ENCODE results near the gene CNTNAP2. TPM values are rescaled to one million over a fixed set of nuclear protein-coding genes. Genes with fewer than 3 reads are reported as not detected.

Gene CNTNAP2
- total and polyA plus RNA-seq, 2 experiments from 2014 or later = not detected

DNA sequence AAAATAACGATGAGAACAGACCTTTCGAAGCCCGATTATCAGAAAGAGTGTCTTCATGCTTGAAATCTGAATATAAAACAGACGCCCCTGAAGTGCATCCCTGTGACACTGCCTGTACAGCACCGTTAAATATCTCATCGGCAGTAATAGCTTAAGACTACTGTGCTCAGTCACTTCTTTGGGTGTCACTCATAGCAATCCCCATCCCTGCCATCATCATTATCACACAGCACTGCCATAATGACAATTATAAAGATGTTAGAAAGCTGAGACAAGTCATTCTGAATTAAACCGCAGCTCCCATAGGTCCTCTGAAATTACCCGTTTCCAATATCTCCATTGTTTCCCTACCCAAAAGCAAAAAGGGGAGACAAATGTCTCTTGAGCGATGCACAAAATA, 1906.2 kb downstream of the CNTNAP2 start:
- Histone ChIP-seq H3K9me2 (ENCODE audit: insufficient read depth) (no peaks in the 10 kb centered on the region), H3K79me2 (ENCODE audit: insufficient read depth) (no peaks in the 10 kb centered on the region), H3K27ac (no peak overlapping the region), H4K20me1 (ENCODE audit: insufficient read depth) (no peaks in the 10 kb centered on the region), H3K27me3 (replicated peaks; ENCODE audit: insufficient read depth) (no peaks in the 10 kb centered on the region), H3K36me3 (ENCODE audit: low read depth) (no peaks in the 10 kb centered on the region), H2AFZ (no peak overlapping the region), H3F3A (ENCODE audit: insufficient read depth) (no peaks in the 10 kb centered on the region), H3K4me1 (ENCODE audit: insufficient read depth) (no peaks in the 10 kb centered on the region), H3K4me2 (ENCODE audit: unreplicated experiment) (no peak overlapping the region), H3K9me3 (ENCODE audit: low read depth) (no peaks in the 10 kb centered on the region), H3K4me3 (no peak overlapping the region), H3K9ac (no peak overlapping the region)
- WGBS, 2 experiments (ENCODE audit: low coverage in 1 of 2, low lambda C conversion rate in 2 of 2, missing lambda C conversion rate in 2 of 2) = 39 to 44% methylated on average over 9 of the region's 9 CpGs
- DNase-seq = no peak
- in situ Hi-C loops (cut with MboI) = no loop called here
- TF ChIP-seq EZH2phosphoT487 (IDR thresholded peaks at IDR 0.05; ENCODE audit: insufficient read depth, low read depth) (no peak), EZH2 (IDR thresholded peaks at IDR 0.05; ENCODE audit: insufficient read depth, poor library complexity, severe bottlenecking) (no peak)

- H2AFZ ChIP-seq = no peak overlapping the region
- no peaks in the 10 kb centered on the region for H3K9me2 ChIP-seq (ENCODE audit: insufficient read depth)
- H3K36me3 ChIP-seq (ENCODE audit: low read depth) = no peaks in the 10 kb centered on the region
- in situ Hi-C loops (cut with MboI) = no loop called here
- no peak overlapping the region for H3K4me3 ChIP-seq
- H3K4me1 ChIP-seq (ENCODE audit: insufficient read depth) = no peaks in the 10 kb centered on the region
- H3K9me3 ChIP-seq (ENCODE audit: low read depth) = no peaks in the 10 kb centered on the region
- H3K9ac ChIP-seq = no peak overlapping the region
- WGBS, 2 experiments (ENCODE audit: low coverage in 1 of 2, low lambda C conversion rate in 2 of 2, missing lambda C conversion rate in 2 of 2) = 5 to 6% methylated on average over 5 of the region's 5 CpGs
- H4K20me1 ChIP-seq (ENCODE audit: insufficient read depth) = no peaks in the 10 kb centered on the region
- no peak for DNase-seq
- H3K79me2 ChIP-seq (ENCODE audit: insufficient read depth) = no peaks in the 10 kb centered on the region
- H3K27ac ChIP-seq = no peak overlapping the region
- H3K4me2 ChIP-seq (ENCODE audit: unreplicated experiment) = no peak overlapping the region
- no peaks in the 10 kb centered on the region for H3F3A ChIP-seq (ENCODE audit: insufficient read depth)
- TF ChIP-seq EZH2phosphoT487 (IDR thresholded peaks at IDR 0.05; ENCODE audit: insufficient read depth, low read depth) = no peak
- no peak for TF ChIP-seq EZH2 (IDR thresholded peaks at IDR 0.05; ENCODE audit: insufficient read depth, poor library complexity, severe bottlenecking)
- H3K27me3 ChIP-seq (replicated peaks; ENCODE audit: insufficient read depth) = no peaks in the 10 kb centered on the region
Observed at GRCh38 chr7:148026713-148027112, 1910.1 kb downstream of the CNTNAP2 start.

DNA sequence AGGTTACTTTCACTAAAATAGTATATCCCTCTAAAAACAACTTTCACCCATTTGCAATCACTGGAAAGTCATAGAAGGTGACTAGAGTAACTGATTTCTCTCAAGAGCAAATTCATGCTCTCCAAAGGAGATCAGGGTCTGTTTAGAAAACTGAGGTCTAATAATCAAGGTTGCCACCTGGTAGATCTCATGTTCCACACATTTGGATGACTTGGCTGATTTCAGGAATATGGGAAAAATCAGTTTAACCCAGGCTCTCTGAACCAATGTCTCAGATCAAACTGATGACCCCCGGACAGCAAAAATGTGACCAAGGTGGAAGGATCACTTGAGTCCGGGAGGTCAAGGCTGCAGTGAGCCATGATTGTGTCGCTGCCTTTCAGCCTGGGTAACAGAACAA, 1911.6 kb downstream of the CNTNAP2 start:
- Histone ChIP-seq H3K27ac (no peak overlapping the region), H3K9ac (no peak overlapping the region), H3K36me3 (ENCODE audit: low read depth) (no peaks in the 10 kb centered on the region), H3K27me3 (replicated peaks; ENCODE audit: insufficient read depth) (no peaks in the 10 kb centered on the region), H3K9me3 (ENCODE audit: low read depth) (no peaks in the 10 kb centered on the region), H3K4me2 (ENCODE audit: unreplicated experiment) (no peak overlapping the region), H3K4me3 (no peak overlapping the region), H2AFZ (no peak overlapping the region), H3K9me2 (ENCODE audit: insufficient read depth) (no peaks in the 10 kb centered on the region), H3K4me1 (ENCODE audit: insufficient read depth) (no peaks in the 10 kb centered on the region), H3F3A (ENCODE audit: insufficient read depth) (no peaks in the 10 kb centered on the region), H3K79me2 (ENCODE audit: insufficient read depth) (no peaks in the 10 kb centered on the region), H4K20me1 (ENCODE audit: insufficient read depth) (no peaks in the 10 kb centered on the region)
- WGBS, 2 experiments (ENCODE audit: low coverage in 1 of 2, low lambda C conversion rate in 2 of 2, missing lambda C conversion rate in 2 of 2) = 4 to 14% methylated on average over 3 of the region's 3 CpGs
- TF ChIP-seq EZH2phosphoT487 (IDR thresholded peaks at IDR 0.05; ENCODE audit: insufficient read depth, low read depth) = no peak
- no peak for TF ChIP-seq EZH2 (IDR thresholded peaks at IDR 0.05; ENCODE audit: insufficient read depth, poor library complexity, severe bottlenecking)
- DNase-seq = no peak
- in situ Hi-C loops (cut with MboI) = no loop called here

- no peak for TF ChIP-seq EZH2phosphoT487 (IDR thresholded peaks at IDR 0.05; ENCODE audit: insufficient read depth, low read depth)
- no peak for TF ChIP-seq EZH2 (IDR thresholded peaks at IDR 0.05; ENCODE audit: insufficient read depth, poor library complexity, severe bottlenecking)
- in situ Hi-C loops (cut with MboI) = no loop called here
- no peaks in the 10 kb centered on the region for H4K20me1 ChIP-seq (ENCODE audit: insufficient read depth)
- H3K36me3 ChIP-seq (ENCODE audit: low read depth) = no peaks in the 10 kb centered on the region
- no peak overlapping the region for H2AFZ ChIP-seq
- no peaks in the 10 kb centered on the region for H3K9me3 ChIP-seq (ENCODE audit: low read depth)
- no peaks in the 10 kb centered on the region for H3F3A ChIP-seq (ENCODE audit: insufficient read depth)
- 0 to 6% methylated on average over 2 of the region's 2 CpGs for WGBS, 2 experiments (ENCODE audit: low coverage in 1 of 2, low lambda C conversion rate in 2 of 2, missing lambda C conversion rate in 2 of 2)
- no peaks in the 10 kb centered on the region for H3K27me3 ChIP-seq (replicated peaks; ENCODE audit: insufficient read depth)
- H3K79me2 ChIP-seq (ENCODE audit: insufficient read depth) = no peaks in the 10 kb centered on the region
- no peaks in the 10 kb centered on the region for H3K9me2 ChIP-seq (ENCODE audit: insufficient read depth)
- H3K4me3 ChIP-seq = no peak overlapping the region
- H3K27ac ChIP-seq = no peak overlapping the region
- no peak overlapping the region for H3K9ac ChIP-seq
- H3K4me2 ChIP-seq (ENCODE audit: unreplicated experiment) = no peak overlapping the region
- H3K4me1 ChIP-seq (ENCODE audit: insufficient read depth) = no peaks in the 10 kb centered on the region
- no peak for DNase-seq
Observed at GRCh38 chr7:148031019-148031418, 1914.4 kb downstream of the CNTNAP2 start.

DNA sequence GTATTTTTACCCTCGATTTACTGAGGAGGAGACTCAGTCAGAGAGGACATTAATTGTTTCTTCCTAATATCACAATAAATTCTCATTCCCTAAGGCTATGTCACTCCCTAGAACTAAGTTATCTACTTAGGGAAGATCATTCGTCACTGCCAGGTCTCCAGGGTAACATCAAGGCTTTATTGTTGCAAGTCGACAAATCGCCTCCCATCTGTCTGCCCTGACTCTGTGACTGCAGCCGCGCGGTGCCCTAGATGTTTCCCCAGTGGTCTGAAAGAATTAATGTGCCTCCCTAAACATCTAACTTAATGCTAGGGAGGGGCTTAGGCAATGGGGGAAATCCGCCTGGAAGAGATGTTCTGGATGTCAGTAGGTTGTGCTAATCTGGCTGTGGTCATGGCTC, 1915.2 kb downstream of the CNTNAP2 start:
- Histone ChIP-seq H3K79me2 (ENCODE audit: insufficient read depth) (no peaks in the 10 kb centered on the region), H3K27ac (no peak overlapping the region), H4K20me1 (ENCODE audit: insufficient read depth) (no peaks in the 10 kb centered on the region), H3K27me3 (replicated peaks; ENCODE audit: insufficient read depth) (no peaks in the 10 kb centered on the region), H3K36me3 (ENCODE audit: low read depth) (no peaks in the 10 kb centered on the region), H2AFZ (no peak overlapping the region), H3K9me3 (ENCODE audit: low read depth) (no peaks in the 10 kb centered on the region), H3K9me2 (ENCODE audit: insufficient read depth) (no peaks in the 10 kb centered on the region), H3K4me3 (no peak overlapping the region), H3K4me2 (ENCODE audit: unreplicated experiment) (no peak overlapping the region), H3K9ac (no peak overlapping the region), H3F3A (ENCODE audit: insufficient read depth) (no peaks in the 10 kb centered on the region), H3K4me1 (ENCODE audit: insufficient read depth) (no peaks in the 10 kb centered on the region)
- 23 to 28% methylated on average over 8 of the region's 8 CpGs for WGBS, 2 experiments (ENCODE audit: low coverage in 1 of 2, low lambda C conversion rate in 2 of 2, missing lambda C conversion rate in 2 of 2)
- in situ Hi-C loops (cut with MboI) = no loop called here
- TF ChIP-seq EZH2phosphoT487 (IDR thresholded peaks at IDR 0.05; ENCODE audit: insufficient read depth, low read depth) (no peak), EZH2 (IDR thresholded peaks at IDR 0.05; ENCODE audit: insufficient read depth, poor library complexity, severe bottlenecking) (no peak)
- no peak for DNase-seq

All from GM23248 (cell line).